Hair follicle dermal papilla cell (primary cell): Measurements from ENCODE around the gene NTS. TPM values are rescaled to one million over a fixed set of nuclear protein-coding genes. Genes with fewer than 3 reads are reported as not detected.

Experiments used
- total RNA-seq: library from RNA; depleted of rRNA; stranded (reverse); fragments of >200 nt; gene quantifications from 2 replicates; pipeline ENCODE4 v1.2.3, GENCODE V29; 2012

The NTS gene, protein sequence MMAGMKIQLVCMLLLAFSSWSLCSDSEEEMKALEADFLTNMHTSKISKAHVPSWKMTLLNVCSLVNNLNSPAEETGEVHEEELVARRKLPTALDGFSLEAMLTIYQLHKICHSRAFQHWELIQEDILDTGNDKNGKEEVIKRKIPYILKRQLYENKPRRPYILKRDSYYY
- total RNA-seq = not detected in 2 replicates

DNA sequence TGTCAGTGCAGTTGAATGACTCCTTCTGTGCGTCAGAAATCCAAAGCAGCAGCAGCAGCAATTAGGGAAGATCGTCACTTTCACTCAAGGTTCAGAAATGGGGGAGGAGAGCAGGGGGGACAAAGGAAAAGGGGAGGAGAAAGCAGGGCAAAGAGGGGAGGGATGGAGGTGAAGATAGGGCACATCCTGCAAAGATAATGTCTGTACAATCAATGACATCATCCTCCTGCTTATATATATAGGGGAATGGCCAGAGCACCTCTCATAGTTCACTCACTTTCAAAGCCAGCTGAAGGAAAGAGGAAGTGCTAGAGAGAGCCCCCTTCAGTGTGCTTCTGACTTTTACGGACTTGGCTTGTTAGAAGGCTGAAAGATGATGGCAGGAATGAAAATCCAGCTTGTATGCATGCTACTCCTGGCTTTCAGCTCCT lies at the start of gene NTS:
NTS (plus strand) TSS at position 265 of the 431 bp plus-strand sequence; CDS start at position 374, 109 bp downstream.

DNA sequence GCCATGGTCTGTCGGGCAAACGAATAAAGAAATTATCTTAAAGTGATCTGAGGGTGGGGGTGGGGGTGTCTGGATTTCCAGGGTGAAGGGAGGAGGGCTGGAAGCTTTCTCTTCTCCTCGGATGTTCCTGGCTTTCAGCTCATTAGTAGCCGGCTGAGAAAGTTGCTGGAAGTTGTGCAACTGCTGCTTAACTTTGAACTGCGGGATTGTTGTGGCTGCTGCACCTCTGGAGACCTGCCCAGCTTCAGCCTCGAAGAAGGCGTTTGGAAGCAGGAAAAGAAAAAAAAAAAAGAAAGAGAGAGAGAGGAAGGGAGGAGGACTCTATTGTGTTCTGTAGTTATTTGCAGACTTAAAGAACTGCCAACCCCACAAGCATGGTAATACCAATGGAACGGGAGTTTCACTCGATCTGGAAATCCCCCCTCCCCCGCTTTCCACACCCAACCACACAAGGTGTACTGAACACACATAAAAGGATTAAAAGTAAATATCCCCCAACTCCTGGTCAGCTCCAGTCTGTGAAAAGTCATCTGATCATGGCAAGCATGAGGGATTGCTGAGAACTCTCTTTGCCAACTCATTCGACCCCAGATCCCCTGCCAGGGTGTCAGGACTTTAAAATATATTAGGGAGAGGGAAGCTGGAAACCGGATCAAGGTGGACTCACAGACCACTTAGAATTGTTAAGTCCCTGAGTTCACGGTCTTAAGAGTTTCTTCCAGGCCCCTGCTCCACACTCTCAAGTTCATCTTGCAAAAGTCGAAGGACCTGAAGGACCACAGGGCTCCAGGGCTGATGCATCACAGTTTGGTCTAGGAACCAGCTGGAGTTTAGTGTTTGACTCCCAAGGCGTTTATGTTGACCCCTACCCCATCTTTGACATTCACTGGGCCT lies 37.7 kb upstream of the NTS start, which contains the start of gene RASSF9:
RASSF9 (minus strand) TSS at position 213 of the 894 bp plus-strand sequence; CDS start at position 5, 208 bp downstream.

Other genes starting within 250 kb of the NTS start
- gene RASSF9, start 37.9 kb upstream of the NTS start, total RNA-seq = 2.3 and 3.2 TPM in 2 replicates